Hepatic stellate cell (primary cell): ENCODE data around the gene ARL16.

Experiments used
- DNase-seq: peaks from one replicate; pipeline ENCODE4 v3.0.0; 2011; ENCODE audit warnings: low spot score

The ARL16 gene

GRCh38 chr17:81683584-81684441 lies at the start of gene ARL16, which contains the start of gene HGS:
TSS of gene ARL16 (minus strand) at chr17:81683797. CDS start at chr17:81683753, 44 bp downstream.
TSS of gene HGS (plus strand) at chr17:81684011. CDS start at chr17:81684067, 56 bp downstream.
- peak; percentile 100 for DNase-seq

DNA sequence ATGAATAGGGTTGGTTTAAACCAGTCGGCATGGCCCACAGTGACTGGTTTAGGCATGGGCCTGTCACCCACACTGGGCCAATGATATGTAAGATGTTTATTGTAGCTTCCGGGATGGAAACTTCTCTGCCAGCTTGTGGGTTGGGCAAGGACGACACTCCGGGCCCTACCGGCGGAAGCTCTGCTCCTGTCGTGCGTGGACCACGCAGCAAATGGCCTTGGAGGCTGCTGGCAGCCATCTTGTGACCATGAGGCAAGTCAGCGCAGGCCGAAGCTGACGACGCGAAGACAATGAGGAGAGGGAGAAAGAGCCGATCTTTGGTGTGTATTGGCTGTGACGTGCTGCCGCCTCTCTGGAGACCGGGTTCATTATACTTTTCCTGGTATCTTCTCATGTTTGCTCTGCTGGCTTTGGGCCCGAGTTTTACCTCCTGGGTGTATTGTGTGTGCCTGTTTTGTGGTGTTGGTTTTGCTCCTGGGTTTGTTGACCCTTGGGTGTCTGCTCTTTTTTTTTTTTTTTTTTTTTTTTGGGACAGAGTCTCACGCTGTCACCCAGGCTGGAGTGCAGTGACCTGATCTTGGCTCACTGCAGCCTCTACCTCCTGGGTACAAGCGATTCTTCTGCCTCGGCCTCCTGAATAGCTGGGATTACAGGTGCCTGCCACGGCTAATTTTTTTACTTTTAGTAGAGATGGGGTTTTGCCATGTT lies 43.9 kb upstream of the ARL16 start:
- no peak for DNase-seq

DNA sequence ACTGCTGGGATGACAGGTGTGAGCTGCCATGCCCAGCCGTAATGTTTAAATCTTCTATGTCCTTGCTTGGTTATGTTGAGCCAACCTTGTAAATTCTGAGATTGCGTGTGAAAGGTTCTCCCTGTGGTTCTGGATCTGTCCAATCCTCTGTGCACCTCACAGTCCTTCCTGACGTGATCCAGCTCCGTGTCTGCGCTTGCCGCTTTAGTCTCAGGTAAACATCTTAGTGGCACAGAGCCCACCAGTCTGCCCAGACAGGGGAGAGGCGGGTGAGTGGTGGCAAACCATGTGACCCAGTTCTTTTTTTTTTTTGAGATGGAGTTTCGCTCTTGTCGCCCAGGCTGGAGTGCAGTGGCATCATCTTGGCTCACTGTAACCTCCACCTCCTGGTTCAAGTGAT lies 42.4 kb upstream of the ARL16 start:
- DNase-seq: no peak

DNA sequence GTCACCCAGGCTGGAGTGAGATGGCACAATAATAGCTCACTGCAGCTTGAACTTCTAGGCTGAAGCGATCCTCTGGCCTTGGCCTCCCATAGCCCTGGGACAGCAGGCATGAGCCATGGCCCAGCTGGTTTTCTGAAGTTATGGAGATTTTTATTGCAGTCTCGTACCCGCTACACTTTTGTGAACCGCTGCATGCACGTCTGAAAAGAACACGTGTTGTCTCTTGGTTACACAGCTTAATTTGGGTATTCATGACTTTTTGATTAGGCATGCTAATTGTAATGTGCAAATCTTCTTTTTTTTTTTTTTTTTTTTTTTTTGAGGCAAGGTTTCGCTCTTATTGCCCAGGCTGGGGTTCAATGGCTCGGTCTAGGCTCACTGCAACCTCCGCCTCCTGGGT lies 41.8 kb upstream of the ARL16 start:
- DNase-seq: no peak

- DNase-seq: no peak
Observed at GRCh38 chr17:81723651-81724209, 40.1 kb upstream of the ARL16 start.

DNA sequence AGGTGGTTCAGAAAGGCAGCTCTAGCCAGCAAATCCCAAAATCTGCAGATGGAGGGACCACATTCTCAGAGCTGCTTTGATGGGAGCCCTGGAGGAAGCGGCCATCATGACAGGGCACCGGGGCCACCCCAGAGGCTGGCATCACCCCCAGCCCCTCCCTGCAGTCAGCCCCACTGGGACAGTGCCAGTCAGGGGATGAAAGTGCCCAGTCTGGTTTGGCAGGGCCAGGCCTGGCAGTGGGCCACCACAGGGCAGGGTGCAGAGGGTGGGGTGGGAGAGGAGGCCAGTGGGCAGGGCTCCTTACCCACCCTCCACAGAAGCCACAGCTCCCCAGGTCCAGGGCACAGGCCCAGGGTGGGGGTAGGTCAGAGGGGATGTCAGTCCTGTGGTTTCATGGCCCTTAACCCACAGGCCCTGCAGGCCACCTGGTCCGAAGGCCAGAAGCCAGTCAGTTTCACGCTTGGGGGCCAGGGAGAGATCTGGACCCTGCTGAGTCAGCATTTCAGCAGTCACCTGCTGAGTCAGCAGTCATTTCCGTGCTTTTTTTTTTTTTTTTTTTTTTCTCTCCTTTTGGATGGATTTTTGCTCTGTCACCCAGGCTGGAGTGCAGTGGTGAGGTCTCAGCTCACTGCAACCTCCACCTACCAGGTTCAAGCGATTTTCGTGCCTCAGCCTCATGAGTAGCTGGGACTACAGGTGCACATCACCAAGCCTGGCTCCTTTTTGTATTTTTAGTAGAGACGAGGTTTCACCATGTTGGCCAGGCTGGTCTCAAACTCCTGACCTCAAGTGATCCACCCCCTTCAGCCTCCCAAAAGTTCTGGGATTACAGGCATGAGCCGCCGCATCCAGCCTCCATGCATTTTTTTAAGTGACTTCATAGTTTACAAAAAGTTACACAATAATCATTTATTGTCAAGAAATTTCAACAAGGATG lies 38.9 kb upstream of the ARL16 start:
- DNase-seq: no peak

DNA sequence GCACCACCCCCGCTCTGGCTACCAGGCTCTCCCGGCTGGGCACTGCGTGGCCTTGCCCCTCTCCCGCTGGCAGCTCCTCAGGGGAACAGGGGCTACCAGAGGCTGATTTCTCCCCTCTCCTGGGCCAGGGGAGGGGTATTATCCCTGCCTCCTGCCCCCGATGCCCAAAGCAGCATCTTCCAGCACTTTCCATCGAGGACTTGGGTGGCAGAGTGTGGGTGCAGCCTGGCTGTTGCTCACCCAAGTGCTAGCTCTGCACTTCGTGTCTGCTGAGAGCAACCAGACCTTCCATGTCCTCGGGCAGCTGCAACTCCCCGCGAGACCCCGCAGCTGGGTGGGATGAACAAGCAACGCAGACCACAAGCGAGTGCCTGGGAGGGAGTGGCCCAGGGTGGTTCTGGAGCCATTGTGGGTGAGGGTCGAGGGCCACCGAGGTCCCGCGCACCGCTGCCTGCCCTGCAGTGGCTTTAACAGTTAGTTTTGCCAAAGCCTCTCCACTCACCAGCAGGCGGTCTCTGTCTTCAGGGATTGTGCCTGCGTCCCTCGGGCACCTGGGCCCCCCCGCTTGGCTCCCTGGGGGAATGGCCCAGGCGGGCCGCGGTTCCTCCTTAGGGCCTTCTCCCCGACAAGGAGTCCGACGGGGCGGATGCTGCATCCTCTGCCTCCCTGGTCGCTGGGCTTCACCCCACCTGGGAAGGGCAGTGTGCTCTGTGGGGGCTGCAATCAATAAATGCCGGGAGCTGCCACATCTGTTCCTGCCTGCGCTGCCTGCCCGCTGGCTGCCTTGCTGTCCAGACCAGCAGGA lies 36.9 kb upstream of the ARL16 start:
- no peak for DNase-seq

- no peak for DNase-seq
Observed at GRCh38 chr17:81719410-81720266, 36.0 kb upstream of the ARL16 start.

DNA sequence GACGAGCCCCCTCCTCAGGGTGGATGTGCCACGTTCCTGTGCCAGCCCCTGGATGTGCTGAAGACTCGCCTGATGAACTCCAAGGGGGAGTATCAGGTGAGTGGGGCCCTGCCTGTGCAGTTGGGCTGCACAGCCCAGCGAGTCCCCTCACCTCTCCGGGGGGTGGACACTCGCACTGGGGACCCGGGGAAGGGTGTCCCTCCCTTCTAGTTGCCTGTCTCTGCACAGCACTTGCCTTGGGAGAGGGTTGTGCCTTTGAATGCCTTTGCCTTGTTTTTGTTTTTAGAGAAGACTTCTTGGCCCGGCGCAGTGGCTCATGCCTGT lies 34.1 kb upstream of the ARL16 start:
- no peak for DNase-seq

DNA sequence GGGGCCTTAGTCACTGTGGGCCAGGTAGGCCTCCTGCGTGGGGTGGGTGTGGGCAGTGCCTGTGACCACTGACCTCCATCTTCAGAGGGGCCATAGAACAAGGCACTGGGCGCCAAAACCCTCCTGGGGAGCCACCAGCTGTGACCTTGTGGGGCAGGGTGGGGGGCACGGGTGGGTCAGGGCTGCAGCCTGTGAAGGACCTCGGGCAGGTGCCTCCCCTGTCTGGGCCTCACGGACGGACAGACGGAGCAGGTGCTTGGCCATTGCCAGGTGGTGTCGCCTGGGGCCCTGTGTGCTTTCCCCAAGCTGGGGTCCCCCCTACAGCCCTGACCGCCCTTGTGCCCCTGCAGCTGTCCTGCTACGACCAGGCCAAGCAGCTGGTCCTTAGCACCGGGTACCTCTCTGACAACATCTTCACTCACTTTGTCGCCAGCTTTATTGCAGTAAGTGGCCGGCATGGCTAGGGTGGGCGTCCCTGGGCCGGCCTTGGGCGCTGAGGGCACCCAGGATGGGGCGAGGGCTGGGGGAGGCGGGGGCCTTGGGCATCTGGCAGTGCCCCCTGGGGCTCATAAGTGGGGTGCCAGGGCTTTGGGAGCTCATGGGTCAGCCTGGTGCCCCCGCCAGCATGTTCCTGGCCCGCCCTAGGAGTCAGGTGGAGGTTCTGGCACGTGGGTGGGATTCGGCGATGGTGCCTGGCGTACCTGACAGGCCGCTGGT lies 33.6 kb upstream of the ARL16 start:
- DNase-seq: no peak

DNA sequence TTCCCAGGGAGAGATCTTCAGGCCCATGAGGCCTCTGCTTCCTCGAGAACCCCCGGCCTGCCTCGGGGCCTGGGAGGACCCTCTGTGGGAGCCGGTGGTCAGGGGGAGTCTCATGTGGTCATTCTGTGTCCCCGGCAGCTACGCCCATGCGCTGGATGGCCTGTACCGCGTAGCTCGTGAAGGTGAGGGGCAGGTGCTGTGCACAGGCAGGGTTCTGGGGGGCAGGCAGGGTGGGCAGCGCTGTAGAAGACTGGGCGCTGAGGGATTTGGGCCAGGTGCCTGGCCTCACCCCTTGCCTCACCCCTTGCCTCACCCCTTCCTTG lies 33.0 kb upstream of the ARL16 start:
- DNase-seq: no peak

DNA sequence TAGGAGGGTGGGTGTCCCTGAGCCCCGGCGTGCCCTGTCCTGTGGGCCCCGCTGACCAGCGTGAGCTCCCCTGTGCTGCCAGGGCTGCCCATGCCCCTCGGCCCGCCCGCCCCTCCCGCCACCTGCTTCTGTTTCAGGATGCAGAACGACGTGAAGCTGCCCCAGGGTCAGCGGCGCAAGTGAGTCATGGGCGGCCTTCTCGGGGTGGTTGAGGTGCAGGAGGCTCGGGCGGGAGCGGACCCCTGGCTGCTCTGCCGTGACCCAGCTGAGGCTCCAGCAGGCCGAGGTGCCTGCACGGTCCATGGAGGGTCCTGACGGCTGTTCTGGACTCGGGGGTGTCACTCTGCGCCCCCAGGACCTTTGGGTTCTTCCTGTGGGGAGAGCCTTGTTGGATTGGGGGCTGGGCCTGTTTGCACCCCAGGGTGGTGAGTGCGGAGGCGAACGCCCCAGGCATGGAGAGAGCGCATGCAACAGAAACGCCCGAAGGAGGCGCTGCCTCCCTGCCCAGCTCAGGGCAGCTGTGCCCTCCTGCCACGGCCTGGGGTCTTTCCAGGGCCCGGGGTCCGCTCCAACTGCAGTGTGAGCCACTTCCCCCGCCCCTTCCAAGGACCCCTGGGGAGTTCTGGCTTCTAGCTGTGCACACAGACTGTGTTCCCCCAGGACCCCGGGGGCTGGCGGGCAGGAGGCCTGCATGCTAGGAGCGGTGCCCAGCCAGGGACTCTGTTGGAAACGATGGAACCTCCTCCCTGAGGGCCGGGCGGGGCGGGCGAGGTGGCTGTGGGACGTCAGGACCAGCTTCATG lies 32.5 kb upstream of the ARL16 start:
- no peak for DNase-seq

DNA sequence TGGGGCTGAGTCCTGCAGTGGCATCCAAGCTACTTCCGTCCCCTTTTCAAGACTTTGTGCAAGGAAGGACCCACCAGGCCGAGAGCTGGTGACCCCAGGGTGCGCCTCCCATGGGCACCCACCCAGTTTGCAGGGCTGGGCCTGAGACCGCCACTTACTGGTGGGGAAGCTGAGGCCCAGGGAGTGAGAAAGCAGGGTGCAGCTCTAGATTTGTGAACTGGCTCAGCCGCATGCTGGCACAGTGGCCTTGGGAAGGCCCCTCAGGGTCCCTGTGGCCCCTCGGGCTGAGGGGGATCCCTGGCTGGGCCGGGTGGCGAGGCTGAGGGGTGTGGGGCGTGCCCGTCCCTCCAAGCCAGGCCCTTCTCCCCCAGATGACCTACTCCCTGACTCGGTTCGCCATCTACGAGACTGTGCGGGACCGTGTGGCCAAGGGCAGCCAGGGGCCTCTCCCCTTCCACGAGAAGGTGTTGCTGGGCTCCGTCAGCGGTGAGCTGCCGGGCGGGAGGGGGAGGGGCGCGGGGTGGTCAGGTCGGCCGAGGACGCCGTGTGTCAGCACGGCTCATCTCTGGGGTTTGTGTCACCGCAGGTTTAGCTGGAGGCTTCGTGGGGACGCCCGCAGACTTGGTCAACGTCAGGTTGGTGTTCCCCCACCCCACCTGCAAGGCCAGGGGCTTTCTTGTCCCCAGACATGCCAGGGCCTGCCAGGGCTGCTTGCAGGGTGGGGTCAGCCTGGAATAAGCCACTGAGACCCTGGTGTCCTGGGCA lies 31.7 kb upstream of the ARL16 start:
- no peak for DNase-seq

DNA sequence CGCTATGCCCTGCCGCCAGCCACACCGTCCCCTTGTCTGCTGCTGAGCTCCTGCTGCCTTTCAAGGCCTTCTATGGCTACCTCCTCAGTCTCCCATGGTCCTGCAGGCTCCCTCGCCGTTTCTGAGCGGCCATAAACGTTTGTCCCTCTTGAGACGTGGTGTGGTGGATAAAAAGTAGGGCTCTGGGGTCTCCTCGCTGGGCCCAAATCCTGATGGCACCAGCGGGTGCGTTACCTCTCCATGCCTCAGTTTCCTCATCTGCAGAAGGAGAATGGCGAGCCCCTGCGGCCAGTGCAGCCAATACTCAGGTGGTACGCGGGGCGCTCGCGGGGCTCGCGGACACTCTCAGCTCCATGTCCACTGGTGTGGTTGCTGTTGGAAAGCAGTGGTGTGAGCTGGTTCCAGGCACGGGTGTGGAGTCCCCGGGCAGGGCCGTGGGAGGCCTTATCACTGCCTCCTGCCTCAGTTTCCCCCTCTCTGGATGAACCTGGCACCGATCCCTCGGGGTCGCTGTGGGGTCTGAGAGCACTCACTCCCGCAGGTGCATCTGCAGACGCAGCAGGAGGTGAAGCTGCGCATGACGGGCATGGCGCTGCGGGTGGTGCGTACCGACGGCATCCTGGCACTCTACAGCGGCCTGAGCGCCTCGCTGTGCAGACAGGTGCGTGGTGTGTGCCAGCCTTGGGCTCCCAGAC lies 31.0 kb upstream of the ARL16 start:
- DNase-seq: no peak

DNA sequence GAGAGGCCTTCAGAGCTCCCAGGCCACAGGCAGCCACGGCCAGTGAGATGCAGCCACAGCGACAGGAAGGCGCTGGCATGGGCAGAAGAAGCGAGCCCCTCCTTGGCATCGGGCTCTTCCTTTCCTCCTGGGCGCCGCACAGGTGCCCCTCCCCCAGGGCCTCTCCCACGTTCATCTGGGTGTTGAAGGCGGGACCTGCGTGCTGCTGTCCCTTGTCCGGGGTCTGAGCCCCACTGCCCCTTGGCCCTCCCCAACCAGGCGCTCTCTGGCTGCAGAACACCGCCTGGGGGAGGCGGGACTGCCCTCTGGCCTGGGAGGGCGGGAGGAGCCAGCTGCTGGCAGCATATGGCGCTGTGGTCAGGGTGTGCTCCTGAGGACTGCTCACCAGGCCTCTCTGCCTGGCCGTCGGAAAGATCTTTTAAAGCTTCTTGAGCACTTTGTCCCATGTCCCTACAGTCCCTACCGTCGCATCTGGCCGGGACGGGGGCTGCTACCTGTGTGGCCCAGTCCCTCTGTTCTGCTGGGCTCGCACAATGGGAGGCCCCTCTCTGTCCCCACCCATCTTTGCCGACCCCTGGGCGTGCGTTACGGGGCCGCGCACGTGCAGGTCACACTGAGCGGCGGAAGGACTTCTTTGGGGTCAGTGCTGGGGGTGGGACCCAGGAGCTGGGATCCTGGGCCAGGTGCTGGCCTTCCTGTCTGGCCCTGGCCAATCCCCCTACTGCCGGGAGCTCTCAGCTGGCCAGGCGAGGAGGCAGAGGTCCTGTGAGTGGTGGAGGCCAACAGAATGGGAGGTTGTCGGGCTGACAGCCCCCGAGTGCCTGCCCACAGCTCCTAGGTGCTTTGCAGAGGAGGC lies 30.2 kb upstream of the ARL16 start:
- no peak for DNase-seq

DNA sequence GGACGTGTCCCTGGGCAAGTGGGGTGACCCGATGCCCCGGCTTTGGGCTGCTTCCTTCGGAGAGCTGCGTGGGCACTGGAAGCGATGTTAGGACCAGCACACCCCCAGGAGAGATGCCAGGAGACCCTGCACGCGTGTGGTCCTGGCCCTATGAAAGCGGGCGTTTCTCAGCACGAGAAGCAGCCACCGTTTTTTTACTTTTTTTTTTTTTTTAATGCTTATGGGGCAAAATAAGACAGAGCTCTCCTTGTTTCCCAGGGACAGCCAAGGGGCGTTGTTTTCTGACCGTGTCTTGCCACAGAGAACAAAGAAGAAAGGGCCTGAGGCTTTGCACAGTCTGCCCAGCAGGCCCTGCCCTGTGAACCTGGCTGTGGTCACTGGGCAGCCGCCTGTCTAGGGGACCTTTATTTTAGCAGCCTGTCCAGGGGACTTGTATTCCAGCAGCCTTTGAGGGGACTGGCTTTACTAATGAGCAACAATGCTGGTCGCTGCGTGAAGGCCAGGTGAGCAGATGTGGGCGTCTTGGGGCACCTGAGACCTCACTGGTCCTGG lies 29.5 kb upstream of the ARL16 start:
- no peak for DNase-seq
